ENCODE data around the gene FAM111A. TPM values are rescaled to one million over a fixed set of nuclear protein-coding genes. Genes with fewer than 3 reads are reported as not detected.

The FAM111A gene
- total RNA-seq, 4 donors from 2014 or later = 2.0 to 7.0 (median 3.7) TPM

DNA sequence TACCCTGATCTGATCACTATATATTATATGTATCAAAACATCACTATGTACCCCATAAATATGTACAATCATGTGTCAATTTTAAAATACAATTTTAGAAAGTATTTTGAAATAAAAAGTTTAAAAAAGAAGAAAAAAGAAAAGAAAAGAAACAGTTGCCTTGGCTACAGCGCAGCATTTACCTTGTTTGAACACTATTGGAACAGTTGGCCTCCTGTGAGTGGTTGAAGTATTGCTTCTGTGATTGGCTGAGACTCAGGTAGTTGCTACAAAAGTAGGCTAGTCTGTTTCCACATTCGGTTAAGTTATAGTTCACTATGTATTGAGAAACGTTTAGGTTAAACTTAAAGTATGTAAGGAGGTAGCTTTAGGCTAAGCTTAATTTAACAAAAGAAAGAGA lies 21.4 kb downstream of the FAM111A start:
- DNase-seq (no peak), ATAC-seq (no peak)
- no peak overlapping the region for H3K27ac ChIP-seq
- in situ Hi-C loops (cut with MboI; ENCODE audit: low sequenced_read_pairs in 4 of 4) = loop anchor here in 2 of 4 donors (10.0 to 25.0 kb wide), 2 partner anchors 121 to 502 kb away; no protein-coding TSS in a partner anchor
- intact Hi-C loops (cut with DNase I; ENCODE audit: low total_unique reads) = no loop called here
- no peaks in the 10 kb centered on the region for H3K9me3 ChIP-seq
- H3K4me1 ChIP-seq = no peaks in the 10 kb centered on the region
- no peak for TF ChIP-seq POLR2A (IDR thresholded peaks at IDR 0.05)
- TF ChIP-seq, protein P1, sequence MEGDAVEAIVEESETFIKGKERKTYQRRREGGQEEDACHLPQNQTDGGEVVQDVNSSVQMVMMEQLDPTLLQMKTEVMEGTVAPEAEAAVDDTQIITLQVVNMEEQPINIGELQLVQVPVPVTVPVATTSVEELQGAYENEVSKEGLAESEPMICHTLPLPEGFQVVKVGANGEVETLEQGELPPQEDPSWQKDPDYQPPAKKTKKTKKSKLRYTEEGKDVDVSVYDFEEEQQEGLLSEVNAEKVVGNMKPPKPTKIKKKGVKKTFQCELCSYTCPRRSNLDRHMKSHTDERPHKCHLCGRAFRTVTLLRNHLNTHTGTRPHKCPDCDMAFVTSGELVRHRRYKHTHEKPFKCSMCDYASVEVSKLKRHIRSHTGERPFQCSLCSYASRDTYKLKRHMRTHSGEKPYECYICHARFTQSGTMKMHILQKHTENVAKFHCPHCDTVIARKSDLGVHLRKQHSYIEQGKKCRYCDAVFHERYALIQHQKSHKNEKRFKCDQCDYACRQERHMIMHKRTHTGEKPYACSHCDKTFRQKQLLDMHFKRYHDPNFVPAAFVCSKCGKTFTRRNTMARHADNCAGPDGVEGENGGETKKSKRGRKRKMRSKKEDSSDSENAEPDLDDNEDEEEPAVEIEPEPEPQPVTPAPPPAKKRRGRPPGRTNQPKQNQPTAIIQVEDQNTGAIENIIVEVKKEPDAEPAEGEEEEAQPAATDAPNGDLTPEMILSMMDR (IDR thresholded peaks at IDR 0.05 in 4 of 5, conservative IDR thresholded peaks at IDR 0.05 in 1 of 5) = no peak
- peaks cover 0 to 2% (median 0%) of the 10 kb centered on the region in 3 donors for H3K27me3 ChIP-seq
- no peak overlapping the region for H3K4me3 ChIP-seq
- no peaks in the 10 kb centered on the region for H3K36me3 ChIP-seq

DNA sequence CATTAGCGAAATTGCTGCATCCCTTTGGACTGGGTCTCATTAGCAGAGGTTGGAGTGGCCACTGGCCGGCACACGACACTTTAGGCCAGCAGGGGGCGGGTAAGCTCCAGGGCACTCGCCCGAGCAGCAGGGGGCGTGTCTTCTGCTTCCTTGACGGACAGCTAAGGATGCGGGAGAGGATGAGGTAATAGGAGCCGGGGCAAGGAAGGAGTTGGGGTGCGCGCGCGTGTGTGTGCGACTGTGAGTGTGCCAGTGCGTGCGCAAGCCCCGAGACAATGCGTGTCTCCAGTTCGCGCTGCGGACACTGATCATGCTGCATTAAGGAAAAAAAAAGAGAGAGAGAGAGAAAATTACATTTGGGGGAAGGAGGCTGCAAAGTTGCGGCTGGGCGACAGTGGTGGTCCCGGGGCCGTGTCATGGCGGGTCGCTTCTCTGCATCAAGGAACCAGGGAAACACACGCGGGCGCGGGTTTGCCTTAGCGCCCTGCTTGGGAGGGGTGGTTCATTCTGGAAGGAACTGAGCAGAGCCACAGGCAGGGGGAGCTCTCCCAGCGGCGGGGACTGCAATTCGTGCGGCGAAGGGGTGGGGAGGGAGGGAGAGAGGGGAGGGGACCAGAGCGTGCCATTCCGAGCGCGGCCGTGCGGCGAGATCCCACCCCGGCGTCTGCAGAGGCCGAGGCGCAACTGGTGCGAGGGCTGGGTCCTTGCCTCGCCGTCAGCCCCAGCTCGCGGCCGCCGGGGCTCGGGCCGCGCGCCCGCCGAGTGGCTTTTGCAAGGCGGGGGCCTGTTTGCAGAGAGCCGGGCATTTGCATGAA lies 29.1 kb downstream of the FAM111A start, which contains the start of gene DTX4:
Gene DTX4, plus strand, starts transcription at position 625 of the 815 bp plus-strand sequence. CDS start 464 bp downstream, outside the sequence.
- H3K36me3 ChIP-seq = no peaks in the 10 kb centered on the region
- H3K4me3 ChIP-seq = peak within 1 kb of the TSS; percentile 52 to 89 (median 62)
- H3K4me1 ChIP-seq = peaks cover 0 to 8% of the 10 kb centered on the region in 2 donors
- intact Hi-C loops (cut with DNase I; ENCODE audit: low total_unique reads) (loop anchor here (1.0 to 10.0 kb wide), 3 partner anchors 37 to 513 kb away; no protein-coding TSS in a partner anchor), in situ Hi-C loops (cut with MboI; ENCODE audit: low sequenced_read_pairs in 4 of 4) (loop anchor here in 2 of 4 donors (5.0 to 25.0 kb wide), 2 partner anchors 36 to 509 kb away; no protein-coding TSS in a partner anchor)
- ATAC-seq (peak; percentile 91), DNase-seq (peak; percentile 75 to 80)
- TF ChIP-seq POLR2A (IDR thresholded peaks at IDR 0.05) = no peak
- TF ChIP-seq, protein P1 (IDR thresholded peaks at IDR 0.05 in 4 of 5, conservative IDR thresholded peaks at IDR 0.05 in 1 of 5) = peak; percentile 64 to 88 (median 86)
- H3K27ac ChIP-seq = peak within 1 kb of the TSS in 3 of 4 donors; percentile 18 to 34 (median 27)
- no peaks in the 10 kb centered on the region for H3K9me3 ChIP-seq
- H3K27me3 ChIP-seq = peaks cover 4 to 14% (median 14%) of the 10 kb centered on the region in 3 donors

DNA sequence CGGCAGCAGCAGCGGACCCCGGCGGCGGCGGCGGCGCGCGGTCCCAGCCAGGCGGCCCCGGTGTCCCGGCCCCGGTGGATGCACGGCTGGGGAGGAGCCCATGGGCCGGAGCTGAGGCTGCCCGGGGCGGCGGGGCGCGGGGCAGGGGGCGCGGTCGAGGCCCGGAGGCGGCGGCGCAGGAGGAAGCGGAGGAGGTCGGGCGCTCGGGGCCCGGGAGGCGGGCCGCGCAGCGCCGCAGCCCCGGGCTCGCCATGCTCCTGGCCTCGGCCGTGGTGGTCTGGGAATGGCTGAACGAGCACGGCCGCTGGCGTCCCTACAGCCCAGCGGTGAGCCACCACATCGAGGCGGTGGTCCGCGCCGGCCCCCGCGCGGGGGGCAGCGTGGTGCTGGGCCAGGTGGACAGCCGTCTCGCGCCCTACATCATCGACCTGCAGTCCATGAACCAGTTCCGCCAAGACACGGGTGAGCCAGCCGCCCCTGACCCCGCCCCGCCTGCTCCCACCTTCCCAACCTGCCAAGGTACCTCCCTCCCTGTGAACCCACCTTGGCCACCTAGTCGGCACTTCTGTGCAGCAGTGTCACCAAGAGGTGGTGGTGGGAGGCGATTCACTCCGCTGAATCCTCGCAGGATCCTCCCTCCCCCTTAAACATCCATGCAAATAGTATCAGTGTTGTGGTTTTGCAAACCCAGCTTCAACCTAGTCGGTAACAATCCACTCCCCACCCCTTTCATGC lies 29.9 kb downstream of the FAM111A start:
- ATAC-seq (peak in 1 of 2 donors; percentile 14), DNase-seq (no peak)
- H3K27ac ChIP-seq = peak overlapping the region in 3 of 4 donors; percentile 4 to 27 (median 18)
- intact Hi-C loops (cut with DNase I; ENCODE audit: low total_unique reads) = loop anchor here (10.0 kb wide), 1 partner anchor 512 kb away; no protein-coding TSS in a partner anchor
- no peak for TF ChIP-seq POLR2A (IDR thresholded peaks at IDR 0.05)
- TF ChIP-seq, protein P1 (IDR thresholded peaks at IDR 0.05 in 4 of 5, conservative IDR thresholded peaks at IDR 0.05 in 1 of 5) = no peak
- no peaks in the 10 kb centered on the region for H3K9me3 ChIP-seq
- H3K27me3 ChIP-seq = peaks cover 4 to 14% (median 14%) of the 10 kb centered on the region in 3 donors
- peak overlapping the region; percentile 52 to 89 (median 62) for H3K4me3 ChIP-seq
- H3K36me3 ChIP-seq = no peaks in the 10 kb centered on the region
- peaks cover 0 to 8% of the 10 kb centered on the region in 2 donors for H3K4me1 ChIP-seq
- in situ Hi-C loops (cut with MboI; ENCODE audit: low sequenced_read_pairs in 4 of 4) = loop anchor here in 2 of 4 donors (5.0 to 25.0 kb wide), 2 partner anchors 35 to 510 kb away; no protein-coding TSS in a partner anchor
